Anterior cingulate cortex (tissue), 58 donors: ENCODE measurements around the gene GMDS.

Experiments used
- DNase-seq, 58 donors: peaks; one replicate each; lab custom pipeline; 2025; lab: John Stamatoyannopoulos, UW

The GMDS gene

DNA sequence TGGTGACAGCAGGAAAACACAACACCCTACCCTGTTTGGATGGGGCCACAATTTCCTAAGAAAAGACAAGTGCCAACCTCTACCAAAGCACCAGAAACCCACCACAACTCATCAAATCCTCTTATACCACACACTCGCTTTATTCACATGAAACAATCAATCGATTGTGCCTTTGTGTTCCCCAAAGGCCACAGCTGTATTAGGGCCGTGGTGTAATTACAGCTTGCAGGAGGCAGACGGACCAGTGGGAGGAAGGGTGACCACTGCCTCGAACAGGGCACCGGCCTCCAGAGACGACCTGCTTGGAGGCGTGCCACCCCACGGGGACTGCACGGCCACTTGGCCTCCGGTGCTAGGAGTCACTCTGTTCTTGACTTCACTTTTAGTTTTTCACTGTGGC lies 371.6 kb downstream of the GMDS start:
- peak in 27 of 58 donors; percentile 3 to 75 (median 27) for DNase-seq

DNA sequence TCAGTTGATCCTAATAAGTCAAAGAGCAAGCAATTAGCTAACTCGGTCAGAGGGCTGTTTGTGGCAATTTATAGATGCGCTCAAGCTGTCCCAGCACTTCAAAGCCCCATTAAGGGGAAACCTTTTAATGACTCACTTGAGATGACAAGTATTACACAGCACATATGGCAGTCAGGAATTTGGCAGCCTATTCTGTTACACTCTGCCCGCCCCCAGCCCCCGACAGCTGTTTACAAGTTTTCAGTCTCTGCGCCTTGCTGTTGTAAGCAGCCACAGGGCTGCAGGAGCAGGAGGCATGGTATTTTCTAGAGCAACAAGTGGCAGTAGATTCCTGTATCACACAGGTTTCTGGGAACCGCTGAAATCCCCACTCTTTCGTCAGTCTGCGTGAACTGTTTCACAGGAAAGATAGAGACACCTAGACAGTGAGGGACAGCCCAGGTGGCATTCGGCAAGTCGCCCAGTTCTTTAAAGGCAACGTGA lies 372.7 kb downstream of the GMDS start:
- peak in 10 of 58 donors; percentile 4 to 28 (median 10) for DNase-seq

DNA sequence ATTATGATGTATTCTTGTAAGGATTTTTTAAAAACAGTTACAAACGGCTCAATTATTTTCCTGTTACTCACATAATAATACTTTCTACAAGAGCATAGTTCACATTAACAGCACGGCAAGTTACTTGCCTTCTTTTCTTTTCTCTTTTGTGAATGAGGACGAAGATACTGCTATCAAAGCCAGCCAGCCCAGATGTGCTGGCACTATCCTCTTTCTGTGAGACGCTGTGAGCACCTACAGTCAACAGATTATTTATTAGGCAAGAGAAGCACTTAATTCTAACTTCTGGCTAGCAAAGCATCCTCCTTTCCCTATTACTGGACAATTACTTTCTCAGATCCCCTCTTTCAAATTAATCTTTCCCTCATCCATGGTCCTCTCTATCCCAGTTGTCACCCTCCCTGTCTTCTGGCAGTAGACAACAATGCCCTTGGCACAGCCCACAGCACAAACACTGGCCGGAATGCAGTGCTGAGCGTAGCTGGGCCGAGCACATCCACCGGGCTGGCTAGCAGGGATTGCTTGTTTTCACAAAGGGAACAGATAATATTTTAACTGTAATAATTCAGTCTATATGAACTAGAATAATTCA lies 373.6 kb downstream of the GMDS start:
- DNase-seq, result peak in 32 of 58 donors; percentile 4 to 70 (median 32)

DNA sequence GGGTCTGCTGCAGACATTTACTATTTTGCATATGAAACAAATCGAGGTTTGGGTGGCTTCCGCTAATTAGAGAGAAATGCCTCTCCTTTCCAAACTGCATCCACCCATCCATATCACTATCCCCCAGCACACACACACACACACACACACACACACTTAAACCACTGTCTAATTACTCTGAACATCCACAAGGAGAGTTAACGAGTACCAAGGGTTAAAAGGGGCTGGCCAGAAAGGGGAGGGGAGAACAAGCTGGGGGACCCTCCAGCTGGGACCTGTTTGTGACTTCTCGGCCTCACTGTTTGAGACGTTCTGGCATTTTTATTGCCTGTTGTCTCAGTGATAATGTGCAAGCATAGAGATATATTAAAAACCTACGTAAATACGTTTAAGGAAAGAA lies 374.5 kb downstream of the GMDS start:
- DNase-seq, result no peak

DNA sequence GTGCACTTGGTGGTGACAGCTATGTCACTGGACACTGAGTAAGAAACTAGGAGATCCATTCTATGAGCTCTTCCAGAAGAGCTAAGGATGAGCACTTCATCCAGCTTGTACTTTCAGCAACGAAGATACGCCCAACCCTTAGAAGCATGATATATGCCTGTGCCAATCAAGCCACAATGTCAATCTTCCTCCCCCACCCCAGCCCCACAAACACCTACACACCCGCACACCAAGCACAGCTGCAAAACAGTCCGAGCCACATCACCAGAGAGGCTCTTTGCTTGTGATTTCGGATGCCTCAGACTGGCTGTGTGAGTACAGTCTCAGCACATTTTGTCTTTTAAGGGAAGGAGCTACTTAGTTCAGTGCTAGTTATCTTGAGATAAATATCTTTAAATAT lies 375.2 kb downstream of the GMDS start:
- no peak for DNase-seq

DNA sequence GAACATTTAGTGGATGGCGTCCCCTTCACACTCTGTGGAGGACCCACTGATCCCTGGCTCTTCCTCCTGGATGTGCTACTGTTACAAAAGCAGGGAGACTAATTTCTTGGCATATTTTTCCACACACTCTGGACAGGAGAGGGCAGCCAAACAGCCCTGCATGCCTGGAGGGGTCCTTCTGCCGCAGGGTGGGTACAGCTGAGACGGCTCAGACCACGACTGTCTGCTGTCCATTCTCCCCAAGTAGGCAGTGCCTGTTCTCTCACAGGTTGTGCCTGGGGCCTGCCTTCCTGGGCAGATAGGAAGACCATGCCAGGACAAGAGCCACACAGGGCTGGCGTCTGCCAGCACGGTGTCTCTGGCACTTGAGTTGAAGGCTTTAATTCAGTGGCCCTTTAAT lies 375.6 kb downstream of the GMDS start:
- DNase-seq, result no peak

DNA sequence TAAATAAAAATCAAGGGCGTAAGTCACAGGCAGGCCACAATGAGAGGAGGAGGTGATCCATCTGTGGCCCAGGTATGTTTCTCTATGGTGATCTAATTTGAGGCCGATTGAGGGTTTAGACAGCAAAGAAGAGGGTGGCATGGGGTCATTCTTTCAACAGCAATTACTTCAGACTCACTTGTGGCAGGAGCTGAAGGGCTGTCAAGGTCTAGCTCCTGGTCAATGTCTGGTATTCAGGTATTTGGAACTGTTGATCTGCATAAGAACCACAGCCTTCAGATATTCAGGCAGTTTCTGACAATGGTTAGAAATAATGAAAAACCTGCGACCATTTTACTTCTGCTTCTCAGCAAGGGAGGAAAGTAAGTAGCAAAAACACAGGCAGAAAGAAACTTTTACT lies 376.1 kb downstream of the GMDS start:
- no peak for DNase-seq

DNA sequence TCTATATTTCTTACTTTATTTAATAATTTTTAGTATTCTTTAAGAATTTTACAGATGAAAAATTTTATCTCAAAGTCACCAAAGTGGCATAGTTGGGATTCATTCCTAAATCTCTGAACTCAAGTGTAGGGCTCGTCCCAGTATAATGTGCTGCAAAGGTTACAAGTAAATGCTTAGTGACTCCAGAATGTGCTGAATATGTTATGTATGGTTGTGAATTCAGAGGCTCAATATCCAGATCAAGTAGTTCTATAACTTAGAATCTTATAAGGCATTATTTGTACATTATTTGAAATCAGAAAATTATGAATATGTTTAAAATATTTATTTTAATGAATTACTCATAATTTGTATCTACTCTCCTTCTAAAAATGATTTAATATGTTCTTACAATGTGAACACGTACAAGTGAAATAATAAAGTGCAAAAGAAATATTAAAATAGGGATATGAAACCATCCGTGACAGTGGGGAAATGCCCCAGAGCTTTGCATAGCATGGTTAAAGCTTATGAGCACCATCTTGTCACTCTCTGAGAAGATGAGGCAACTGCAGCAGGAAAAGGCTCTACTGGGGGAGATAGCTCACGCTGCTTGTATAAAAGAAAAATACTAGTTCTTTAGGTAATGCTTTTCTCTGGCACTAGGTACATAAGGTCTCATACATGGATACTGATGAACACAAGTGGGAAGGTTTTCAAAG lies 376.7 kb downstream of the GMDS start:
- no peak for DNase-seq

DNA sequence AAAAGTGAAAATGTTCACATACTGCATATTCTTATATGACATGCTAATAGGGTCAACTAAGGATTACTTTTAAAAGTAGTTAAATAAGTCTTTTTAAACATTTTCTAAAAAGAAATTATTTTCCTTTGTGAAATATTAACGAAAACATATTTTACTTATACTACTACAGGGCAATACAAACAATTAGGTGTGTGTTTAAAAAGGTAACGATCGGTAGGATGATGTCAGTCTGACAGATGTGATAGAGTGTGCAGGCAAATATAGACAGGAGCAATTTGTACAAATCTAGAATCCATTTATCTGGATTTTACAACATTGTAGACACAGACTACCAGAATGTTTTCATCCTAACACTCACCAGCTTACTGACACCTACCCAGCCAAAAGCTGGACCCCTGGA lies 378.2 kb downstream of the GMDS start:
- DNase-seq, result no peak

DNA sequence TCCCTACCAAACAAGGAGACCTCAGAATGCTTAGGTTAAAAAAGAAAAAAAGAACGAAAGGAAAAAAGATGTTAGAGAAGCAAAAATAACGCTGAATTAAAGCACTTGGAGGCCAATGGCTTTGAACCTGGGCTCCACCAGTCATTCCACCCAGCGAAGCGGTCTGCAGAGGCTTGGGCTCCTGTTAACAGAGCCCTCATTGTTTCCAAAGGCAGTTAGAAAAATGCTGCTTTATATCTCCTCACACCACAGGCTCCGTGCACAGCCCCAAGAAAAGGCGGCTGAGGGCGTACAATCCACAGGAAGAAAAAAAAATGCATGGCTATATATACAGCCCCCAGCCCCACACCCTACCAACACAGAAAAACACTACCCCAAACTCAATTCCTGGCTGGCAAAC lies 379.8 kb downstream of the GMDS start:
- peak in 18 of 58 donors; percentile 4 to 48 (median 18) for DNase-seq

DNA sequence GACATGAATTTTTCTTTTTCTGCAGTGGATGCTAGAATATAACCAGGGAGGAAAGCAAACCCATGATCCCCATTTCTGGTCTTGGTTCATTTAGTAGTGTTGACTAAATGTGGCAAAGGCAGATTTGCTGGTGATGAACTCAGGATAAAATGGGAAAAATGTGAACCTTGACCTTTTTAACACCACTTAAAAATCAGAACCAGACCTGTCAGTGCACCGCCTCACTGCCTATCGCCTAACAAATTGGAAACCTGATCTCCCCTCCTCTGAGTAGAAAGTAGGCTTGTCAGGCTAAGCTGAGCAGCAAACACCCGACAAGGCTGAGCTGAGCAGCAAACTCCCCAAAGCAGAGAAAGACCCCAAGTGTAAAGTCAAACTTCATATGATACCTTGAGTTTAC lies 380.9 kb downstream of the GMDS start:
- DNase-seq, result no peak

DNA sequence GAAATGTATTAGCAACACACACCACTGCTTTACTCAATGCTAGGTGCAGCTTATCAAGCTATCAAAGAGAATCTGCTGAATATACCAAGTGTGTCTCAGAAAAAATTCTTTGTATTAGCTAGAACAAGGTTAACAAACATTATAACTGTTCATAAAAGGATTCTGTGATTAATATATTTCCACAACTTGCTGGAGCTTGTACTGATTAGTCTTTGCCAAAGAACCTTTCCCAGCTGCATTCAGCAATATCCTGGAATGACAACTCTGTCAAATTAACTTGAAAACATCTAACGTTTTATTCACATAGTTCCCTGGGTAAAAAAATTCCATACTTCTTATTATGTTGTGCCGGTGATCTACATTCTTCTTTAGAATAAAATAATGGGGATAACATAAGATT lies 383.0 kb downstream of the GMDS start:
- no peak for DNase-seq

DNA sequence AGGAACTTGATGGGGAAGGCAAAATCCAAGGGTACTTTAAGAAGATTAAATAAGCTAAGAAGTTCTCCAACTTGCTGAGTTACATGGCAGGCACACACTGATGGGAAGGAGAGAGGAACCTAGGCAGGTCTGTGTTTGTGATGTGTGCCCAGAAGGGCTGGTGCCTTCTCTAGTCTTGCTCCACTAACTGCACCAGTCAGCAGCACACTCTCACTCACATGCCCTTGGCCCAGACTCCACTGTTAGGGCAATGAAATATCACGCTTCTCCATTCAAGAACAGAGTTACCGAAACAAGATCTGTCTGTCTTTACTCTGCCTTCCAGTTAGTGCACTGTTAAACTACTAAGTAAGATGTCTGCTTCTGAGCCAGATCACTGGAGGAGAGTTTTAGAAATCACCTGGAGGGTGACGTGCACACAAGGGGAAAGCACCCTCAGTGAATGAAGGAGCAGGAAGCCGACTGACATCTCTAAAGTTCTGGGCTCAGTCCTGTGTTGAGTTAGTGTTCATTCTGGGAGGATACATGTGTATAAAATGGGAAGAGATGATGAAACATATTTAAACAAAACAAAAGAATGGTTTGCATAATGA lies 384.6 kb downstream of the GMDS start:
- no peak for DNase-seq

DNA sequence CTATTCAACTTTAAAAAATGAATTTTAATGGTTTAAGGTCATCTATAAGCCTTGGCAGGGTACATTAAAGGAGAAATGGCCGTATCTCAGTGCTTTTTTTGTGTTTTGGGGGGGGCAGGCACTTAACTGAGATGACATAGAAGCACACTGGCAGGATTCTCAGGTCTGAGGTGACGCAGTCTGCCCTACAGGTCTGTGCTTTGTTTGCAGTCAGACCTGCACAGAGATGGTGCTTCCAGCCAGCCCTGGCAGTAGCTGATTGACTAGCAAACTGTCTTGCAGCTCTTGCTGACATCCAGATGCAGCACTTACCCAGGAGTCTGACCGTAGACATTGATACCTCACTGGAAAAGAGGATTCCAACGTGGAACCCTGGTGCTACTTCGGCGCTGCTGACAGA lies 386.5 kb downstream of the GMDS start:
- no peak for DNase-seq

DNA sequence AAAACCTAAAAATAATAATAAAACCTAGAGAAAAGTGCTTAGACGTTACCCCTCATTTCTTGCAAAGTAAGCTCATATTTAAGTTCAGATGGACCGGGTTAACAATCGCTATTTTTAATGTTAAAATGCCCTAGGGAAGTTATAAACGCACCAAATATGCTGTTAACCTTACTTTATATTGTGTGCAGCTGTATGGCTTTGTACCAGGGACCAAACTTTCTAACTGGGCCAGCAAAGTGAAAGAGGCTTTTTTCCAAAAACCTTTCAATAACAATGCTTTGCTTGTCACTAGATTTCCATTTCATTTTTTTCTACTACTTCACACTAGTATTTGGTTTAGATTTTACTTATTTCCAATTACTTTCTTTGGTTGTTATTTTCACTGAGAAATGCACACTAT lies 387.2 kb downstream of the GMDS start:
- DNase-seq, result no peak

DNA sequence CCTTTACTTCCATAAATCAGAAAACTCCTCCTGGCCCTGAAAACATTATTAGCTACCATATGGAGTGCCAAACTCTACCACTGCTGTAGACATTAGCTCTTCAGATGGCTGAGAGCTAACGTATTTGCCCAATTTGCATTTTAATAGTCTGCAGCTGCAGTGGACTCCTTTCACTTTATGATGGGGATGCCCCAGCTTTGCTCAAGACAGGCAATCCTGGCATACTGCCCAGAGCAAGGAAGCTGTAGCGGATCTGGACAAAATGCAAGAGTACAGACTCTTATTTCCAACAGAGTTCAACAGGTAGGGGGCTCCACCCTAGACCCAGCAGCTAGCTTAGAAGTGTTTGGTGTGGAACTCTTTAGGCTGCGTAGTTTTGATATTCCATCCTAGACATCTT lies 389.0 kb downstream of the GMDS start:
- DNase-seq, result peak in 13 of 58 donors; percentile 4 to 50 (median 12)

DNA sequence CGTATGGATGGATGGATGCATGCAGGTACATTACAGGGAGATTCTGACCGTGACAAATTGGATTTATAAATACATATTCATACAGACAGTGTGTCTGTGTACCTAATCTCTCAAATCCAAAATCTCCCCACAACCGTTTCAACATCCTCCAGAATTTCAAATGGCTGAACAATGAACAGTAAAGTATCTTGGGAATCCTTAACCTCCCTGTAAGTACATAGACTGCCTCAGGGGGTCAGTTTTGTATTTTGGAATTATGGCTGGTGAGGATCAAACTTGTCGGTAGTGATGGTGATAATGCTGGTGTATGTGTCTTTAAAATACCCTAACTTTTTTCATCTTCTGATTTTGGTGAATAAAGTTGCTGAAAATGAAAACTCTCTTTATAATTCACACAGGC lies 389.5 kb downstream of the GMDS start:
- DNase-seq, result no peak

DNA sequence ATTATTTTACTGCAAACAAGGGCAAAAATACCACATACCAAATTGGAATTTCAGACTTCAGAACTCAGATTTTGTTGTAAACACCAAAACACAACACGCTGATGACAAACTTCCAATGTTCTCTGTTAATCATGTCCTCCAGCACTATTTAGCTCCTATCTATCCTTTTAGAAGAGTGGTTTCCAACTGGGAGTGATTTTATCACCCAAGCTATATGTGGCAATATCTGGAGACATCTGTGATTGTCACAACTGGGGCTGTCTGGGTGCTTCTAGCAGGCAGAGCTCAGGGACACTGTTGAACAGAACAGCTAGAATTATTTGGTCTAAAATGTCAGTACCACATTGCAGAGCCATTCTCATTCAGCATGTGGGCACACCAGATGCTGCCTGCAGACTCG lies 391.1 kb downstream of the GMDS start:
- no peak for DNase-seq

DNA sequence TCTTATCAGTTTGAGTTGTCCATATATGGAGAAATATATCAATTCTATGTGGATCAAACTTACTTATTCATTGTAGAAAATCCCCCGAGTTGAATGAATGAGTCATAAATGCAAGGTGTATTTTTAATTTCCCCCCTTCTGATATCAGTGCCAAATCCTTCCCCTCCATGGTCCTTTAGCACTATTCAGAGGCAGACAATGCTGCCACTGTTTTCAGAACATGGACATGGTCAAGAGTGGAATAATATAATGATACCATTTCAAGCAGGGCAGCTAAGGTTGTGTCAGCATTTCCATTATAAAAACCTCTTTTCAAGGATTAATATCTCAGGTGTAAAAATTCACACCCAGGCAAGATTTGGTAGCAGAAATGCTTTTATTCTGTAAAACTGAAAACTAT lies 391.6 kb downstream of the GMDS start:
- no peak for DNase-seq

DNA sequence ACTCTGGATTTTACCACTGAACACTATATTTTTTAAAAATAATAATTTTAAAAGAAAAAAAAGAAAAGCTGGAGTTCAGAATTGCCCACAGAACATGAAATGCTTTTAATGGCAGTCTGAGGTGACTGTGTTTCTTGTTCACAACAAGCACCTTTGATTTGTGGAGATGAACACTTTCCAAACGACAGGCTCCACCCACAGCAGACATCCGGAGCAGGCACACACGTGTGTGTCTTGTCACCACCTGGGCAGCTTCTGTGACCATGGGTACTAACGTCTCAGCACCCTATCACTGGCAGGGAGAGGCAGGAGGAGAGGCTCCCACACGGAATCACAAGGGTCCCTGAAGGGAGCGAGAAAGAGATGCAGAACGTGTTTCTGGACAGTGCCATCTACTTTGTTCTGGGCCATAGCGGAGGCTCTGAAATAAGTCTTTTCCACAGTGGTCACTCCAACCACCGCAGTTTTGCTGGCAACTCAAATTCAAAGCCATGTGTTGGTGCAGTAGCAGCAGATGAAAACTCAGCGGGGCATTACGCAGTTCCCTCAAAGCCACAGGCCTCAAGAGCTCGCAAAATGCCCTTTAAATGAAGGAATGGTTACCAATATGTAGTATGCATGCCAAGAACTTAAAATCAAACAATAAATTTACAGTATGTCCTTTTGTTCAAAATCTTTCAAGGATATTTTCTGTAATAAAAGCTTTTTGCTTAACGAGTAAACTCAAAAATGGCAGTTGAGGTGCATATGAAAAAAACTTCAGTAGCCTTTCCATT lies 393.5 kb downstream of the GMDS start:
- no peak for DNase-seq

DNA sequence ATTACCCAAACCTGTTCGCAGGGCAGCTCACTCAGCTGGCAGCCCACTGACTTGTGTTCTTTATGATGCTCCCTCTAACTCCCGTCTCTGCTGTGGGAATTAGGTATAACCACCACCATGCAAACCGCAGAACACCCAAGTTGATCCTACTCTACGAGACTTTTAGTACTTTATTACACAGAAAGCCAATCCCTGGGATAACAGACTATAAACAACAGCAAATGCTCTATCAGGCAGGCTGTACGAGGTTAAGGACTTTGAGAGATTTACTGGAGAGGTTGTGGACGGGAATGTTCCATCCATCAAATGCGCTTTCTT lies 394.6 kb downstream of the GMDS start:
- no peak for DNase-seq
